GM12872 (cell line): Measurements from ENCODE around the gene CARMIL3.

Experiments used
- CTCF ChIP-seq: IDR thresholded peaks from 3 replicates; pipeline ENCODE4 v1.5.1; 2011; ENCODE audit warnings: low read depth, mild to moderate bottlenecking, low read length, moderate library complexity; ENCODE audit not compliant: insufficient read depth

The CARMIL3 gene

GRCh38 chr14:24102357-24103048 lies 50.7 kb downstream of the CARMIL3 start:
- no peak for TF ChIP-seq CTCF

- no peak for TF ChIP-seq CTCF
These were observed 51.6 kb downstream of the CARMIL3 start for GRCh38 chr14:24103451-24103850.

GRCh38 chr14:24106672-24107271 lies 55.0 kb downstream of the CARMIL3 start:
- no peak for TF ChIP-seq CTCF

- no peak for TF ChIP-seq CTCF
These were observed 56.6 kb downstream of the CARMIL3 start for GRCh38 chr14:24108336-24108874.

GRCh38 chr14:24110060-24110459 lies 58.3 kb downstream of the CARMIL3 start:
- TF ChIP-seq CTCF, result no peak

GRCh38 chr14:24110523-24110922 lies 58.7 kb downstream of the CARMIL3 start:
- TF ChIP-seq CTCF, result no peak

- TF ChIP-seq CTCF, result no peak
These were observed 61.6 kb downstream of the CARMIL3 start for GRCh38 chr14:24113379-24113800.
